Loucy (cell line): ENCODE data around the gene PPL.

Experiments
- EZH2phosphoT487 ChIP-seq: fragments of 200-600 bp; IDR thresholded peaks from 2 replicates; pipeline ENCODE4 v1.6.1; 2018; ENCODE audit warnings: antibody characterized with exemption, mild to moderate bottlenecking, moderate library complexity, borderline replicate concordance
- TF ChIP-seq, protein P1 (sequence below): fragments of 200-600 bp; sonication (generic); conservative IDR thresholded peaks from 2 replicates; pipeline ENCODE4 v1.5.1; 2014; ENCODE audit warnings: mild to moderate bottlenecking, antibody characterized with exemption, low read length

DNA sequence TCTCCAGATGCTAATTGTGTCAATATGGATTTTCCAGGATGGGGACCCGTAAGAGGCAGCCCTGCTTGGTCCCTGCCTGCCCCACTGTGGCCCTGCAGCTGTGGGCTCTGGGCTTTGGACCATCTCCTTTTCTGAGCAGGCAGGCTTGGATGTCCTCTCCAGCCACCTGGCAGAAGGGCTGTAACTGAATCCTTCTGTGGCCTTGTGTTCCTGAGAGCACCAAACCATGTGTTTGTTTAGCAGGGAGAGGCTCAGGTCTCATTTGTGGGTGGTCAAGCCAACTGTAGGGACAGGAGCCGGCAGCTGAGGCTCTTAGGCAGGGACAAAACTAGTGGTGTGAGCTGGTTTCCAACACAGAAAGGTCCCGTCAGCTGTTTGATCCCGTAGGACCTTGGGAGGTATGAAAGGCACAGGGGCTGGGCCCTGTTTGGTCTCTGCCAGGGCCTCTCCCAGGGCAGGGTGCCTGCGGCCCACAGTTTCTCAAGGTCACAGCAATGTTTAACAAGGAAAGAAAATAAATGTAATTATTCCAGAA, 39.7 kb upstream of the PPL start:
- TF ChIP-seq, protein P1, sequence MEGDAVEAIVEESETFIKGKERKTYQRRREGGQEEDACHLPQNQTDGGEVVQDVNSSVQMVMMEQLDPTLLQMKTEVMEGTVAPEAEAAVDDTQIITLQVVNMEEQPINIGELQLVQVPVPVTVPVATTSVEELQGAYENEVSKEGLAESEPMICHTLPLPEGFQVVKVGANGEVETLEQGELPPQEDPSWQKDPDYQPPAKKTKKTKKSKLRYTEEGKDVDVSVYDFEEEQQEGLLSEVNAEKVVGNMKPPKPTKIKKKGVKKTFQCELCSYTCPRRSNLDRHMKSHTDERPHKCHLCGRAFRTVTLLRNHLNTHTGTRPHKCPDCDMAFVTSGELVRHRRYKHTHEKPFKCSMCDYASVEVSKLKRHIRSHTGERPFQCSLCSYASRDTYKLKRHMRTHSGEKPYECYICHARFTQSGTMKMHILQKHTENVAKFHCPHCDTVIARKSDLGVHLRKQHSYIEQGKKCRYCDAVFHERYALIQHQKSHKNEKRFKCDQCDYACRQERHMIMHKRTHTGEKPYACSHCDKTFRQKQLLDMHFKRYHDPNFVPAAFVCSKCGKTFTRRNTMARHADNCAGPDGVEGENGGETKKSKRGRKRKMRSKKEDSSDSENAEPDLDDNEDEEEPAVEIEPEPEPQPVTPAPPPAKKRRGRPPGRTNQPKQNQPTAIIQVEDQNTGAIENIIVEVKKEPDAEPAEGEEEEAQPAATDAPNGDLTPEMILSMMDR, result no peak
- TF ChIP-seq EZH2phosphoT487, result no peak
